HEK293T (cell line): ENCODE measurements around the gene ZNF618.

ENCODE experiments used
- ARNT ChIP-seq: fragments of 450-650 bp; IDR thresholded peaks from 2 replicates; pipeline ENCODE4 v1.6.1; 2017; ENCODE audit warnings: mild to moderate bottlenecking
- CTBP1 ChIP-seq: fragments of 450-650 bp; IDR thresholded peaks from 2 replicates; pipeline ENCODE4 v1.6.1; 2016; ENCODE audit warnings: borderline replicate concordance
- ELF4 ChIP-seq: fragments of 450-650 bp; IDR thresholded peaks from 2 replicates; pipeline ENCODE4 v1.6.1; 2017; ENCODE audit warnings: antibody characterized with exemption
- FOXA1 ChIP-seq: fragments of 450-650 bp; IDR thresholded peaks from 2 replicates; pipeline ENCODE4 v1.6.1; 2016; ENCODE audit warnings: mild to moderate bottlenecking
- FOXK2 ChIP-seq: fragments of 450-650 bp; IDR thresholded peaks from 2 replicates; pipeline ENCODE4 v1.6.1; 2016; ENCODE audit warnings: mild to moderate bottlenecking
- FOXM1 ChIP-seq: fragments of 450-650 bp; IDR thresholded peaks from 2 replicates; pipeline ENCODE4 v1.6.1; 2017; ENCODE audit warnings: mild to moderate bottlenecking, borderline replicate concordance
- HDGF ChIP-seq: fragments of 450-650 bp; IDR thresholded peaks from 2 replicates; pipeline ENCODE4 v1.6.1; 2017; ENCODE audit warnings: antibody characterized with exemption, borderline replicate concordance
- LEF1 ChIP-seq: fragments of 450-650 bp; IDR thresholded peaks from 2 replicates; pipeline ENCODE4 v1.6.1; 2017; ENCODE audit warnings: mild to moderate bottlenecking, borderline replicate concordance
- NFRKB ChIP-seq: fragments of 450-650 bp; IDR thresholded peaks from 2 replicates; pipeline ENCODE4 v1.6.1; 2016; ENCODE audit warnings: mild to moderate bottlenecking, moderate library complexity
- SP1 ChIP-seq: fragments of 450-650 bp; IDR thresholded peaks from 2 replicates; pipeline ENCODE4 v1.6.1; 2017
- TARDBP ChIP-seq: fragments of 450-650 bp; IDR thresholded peaks from 2 replicates; pipeline ENCODE4 v1.6.1; 2016

- TF ChIP-seq TARDBP, result no peak
- no peak for TF ChIP-seq LEF1
- no peak for TF ChIP-seq NFRKB
- no peak for TF ChIP-seq FOXM1
- TF ChIP-seq ELF4, result no peak
- TF ChIP-seq ARNT, result no peak
- TF ChIP-seq FOXK2, result no peak
- TF ChIP-seq FOXA1, result no peak
- TF ChIP-seq HDGF, result no peak
- no peak for TF ChIP-seq CTBP1
- no peak for TF ChIP-seq SP1
Measured at GRCh38 chr9:113950195-113951031, 74.3 kb downstream of the ZNF618 start.
